ENCODE measurements around the gene SMIM36.
"Not testable (repeated sequence)": the region's sequence is repeated elsewhere in the genome, so short reads cannot be mapped to it uniquely, and the experiment has no call there.

Gene SMIM36

GRCh38 chr17:55507669-55508068, 3.6 kb downstream of the SMIM36 start:
- not testable (repeated sequence) for DNase-seq (ENCODE audit: low read depth in 2 of 2, low spot score in 1 of 2)

DNA sequence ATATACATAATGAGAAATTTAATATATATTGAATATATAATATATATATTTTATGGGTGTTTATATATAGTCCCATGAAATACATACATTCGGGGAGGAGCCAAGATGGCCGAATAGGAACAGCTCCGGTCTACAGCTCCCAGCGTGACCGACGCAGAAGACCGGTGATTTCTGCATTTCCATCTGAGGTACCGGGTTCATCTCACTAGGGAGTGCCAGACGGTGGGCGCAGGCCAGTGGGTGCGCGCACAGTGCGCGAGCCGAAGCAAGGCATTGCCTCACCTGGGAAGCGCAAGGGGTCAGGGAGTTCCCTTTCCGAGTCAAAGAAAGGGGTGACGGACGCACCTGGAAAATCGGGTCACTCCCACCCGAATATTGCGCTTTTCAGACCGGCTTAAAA, 9.6 kb downstream of the SMIM36 start:
- DNase-seq (ENCODE audit: low read depth in 2 of 2, low spot score in 1 of 2), result not testable (repeated sequence)

GRCh38 chr17:55500103-55500502, 11.1 kb downstream of the SMIM36 start:
- DNase-seq (ENCODE audit: low read depth in 2 of 2, low spot score in 1 of 2), result no peak

- no peak for DNase-seq (ENCODE audit: low read depth in 2 of 2, low spot score in 1 of 2)
Observed at GRCh38 chr17:55496094-55496881, 15.0 kb downstream of the SMIM36 start.

DNA sequence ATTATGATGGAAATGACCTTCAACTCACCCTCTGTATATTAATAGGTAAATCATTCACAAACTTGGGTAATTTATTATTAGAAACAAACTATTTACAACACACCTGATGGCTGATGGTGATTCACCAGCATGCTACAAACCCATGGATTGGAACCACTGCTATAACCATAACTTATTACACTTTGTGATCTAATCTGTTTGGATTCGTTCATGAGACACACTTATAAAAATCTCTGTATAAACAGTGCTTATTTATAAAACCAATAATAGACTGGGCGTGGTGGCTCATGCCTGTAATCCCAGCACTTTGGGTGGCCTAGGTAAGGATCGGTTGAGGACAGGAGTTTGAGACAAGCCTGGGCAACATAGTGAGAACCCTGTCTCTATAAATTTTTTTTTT, 16.0 kb downstream of the SMIM36 start:
- no peak for DNase-seq (ENCODE audit: low read depth in 2 of 2, low spot score in 1 of 2)

DNA sequence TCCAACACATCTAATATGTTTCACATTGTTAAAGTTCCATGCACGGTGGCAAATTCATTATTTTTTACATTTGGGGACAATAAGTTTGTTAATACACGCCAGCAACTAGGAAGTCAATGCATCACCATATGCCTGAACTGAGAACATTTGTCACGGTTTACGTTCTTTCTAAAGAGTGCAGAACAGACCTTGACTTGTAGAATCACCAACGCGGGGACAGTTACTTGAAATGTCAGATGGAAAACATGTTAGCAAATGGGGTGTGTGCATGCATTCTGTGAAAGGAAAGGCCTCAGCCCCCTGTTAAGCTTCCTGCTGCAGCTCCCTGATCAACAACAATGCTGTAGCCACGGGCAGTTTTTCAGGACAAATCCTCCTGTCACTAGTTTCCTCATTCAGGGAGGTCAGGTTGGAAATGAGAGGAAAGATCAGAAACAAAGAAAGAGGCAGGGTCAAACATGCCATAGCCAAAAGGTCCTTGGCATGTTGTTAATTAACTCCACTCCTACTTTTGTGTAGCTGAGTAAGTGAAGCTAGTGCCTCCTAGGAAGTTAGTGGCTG, 18.4 kb downstream of the SMIM36 start:
- DNase-seq (ENCODE audit: low read depth in 2 of 2, low spot score in 1 of 2), result no peak

GRCh38 chr17:55490376-55490775, 20.9 kb downstream of the SMIM36 start:
- DNase-seq (ENCODE audit: low read depth in 2 of 2, low spot score in 1 of 2), result no peak

DNA sequence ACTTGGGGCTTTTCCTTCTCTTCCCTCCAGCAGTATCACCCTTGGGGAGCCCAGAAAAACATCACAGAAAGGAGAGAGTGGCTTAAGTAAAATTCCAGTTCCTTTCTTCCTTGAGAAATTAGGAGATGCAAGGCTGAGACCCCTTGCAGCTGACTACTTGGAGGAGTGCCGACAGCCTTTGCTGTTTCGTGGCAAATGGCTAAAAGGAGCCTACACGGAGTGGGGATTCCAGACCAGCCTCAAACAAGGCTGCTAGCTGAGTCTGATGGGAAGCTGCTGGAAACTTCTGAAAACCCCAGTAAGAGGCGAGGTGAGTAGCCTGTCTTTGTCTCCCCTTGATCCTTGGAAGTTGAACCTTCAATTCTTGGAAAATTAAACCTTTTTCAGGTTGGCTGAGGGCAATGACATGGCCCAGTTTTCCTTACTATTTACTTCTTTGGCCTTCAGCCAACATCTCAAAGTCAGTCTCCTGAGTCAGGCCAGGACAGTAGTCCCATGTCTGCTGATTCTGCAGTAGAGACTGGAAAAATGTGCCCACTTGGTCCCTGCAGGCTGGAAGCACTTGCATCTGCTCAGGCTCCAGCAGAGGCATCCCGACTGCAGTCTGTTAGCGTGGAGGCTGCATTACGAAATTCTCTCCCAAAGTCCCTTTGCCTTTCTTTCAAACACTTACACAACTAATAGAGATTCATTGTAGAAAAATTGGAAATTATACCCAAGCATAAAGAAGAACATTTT, 23.4 kb downstream of the SMIM36 start:
- DNase-seq (ENCODE audit: low read depth in 2 of 2, low spot score in 1 of 2), result no peak

- DNase-seq (ENCODE audit: low read depth in 2 of 2, low spot score in 1 of 2), result no peak
Observed at GRCh38 chr17:55484575-55484974, 26.7 kb downstream of the SMIM36 start.

GRCh38 chr17:55482591-55483389, 28.5 kb downstream of the SMIM36 start:
- no peak for DNase-seq (ENCODE audit: low read depth in 2 of 2, low spot score in 1 of 2)

GRCh38 chr17:55480631-55481315, 30.5 kb downstream of the SMIM36 start:
- DNase-seq (ENCODE audit: low read depth in 2 of 2, low spot score in 1 of 2), result no peak

DNA sequence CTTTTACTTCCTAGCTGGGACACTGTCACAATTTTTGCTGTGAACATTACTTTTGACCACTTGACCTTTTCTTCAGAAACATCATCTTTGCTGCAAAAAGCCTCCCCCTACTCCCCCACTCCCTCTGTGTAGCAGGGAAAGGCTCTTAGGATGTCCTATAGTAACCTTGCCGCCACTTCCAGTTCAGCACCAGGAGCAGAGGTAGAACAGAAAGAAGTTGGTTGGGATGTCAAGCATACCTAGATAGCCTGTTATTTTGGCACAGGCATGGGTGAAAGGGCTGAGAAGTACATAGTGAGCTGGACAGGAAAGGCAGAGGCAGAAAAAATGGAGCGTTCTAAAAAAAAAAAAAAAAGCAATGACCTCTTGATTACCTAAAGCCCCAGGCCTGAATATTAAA, 31.3 kb downstream of the SMIM36 start:
- no peak for DNase-seq (ENCODE audit: low read depth in 2 of 2, low spot score in 1 of 2)

GRCh38 chr17:55478971-55479370, 32.3 kb downstream of the SMIM36 start:
- no peak for DNase-seq (ENCODE audit: low read depth in 2 of 2, low spot score in 1 of 2)

DNA sequence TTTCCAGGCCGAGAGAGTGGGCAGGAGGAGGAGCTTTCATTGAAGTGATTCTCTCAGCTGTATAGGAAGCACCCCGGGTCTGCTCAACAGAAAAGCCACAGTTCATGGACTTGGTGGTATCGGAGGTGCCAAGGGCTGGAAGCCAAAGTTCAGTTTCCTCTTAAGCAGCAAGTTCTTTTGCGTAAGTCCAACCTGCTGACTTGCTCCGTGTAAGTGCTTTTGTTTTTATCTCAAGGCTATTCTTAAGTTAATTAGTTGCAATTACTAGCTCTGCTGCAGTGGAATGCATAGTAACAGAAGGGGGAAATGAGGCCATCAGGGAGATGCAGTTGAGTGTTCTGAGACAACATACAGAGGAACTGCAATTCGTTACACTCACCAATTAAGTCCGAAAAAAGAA, 44.6 kb downstream of the SMIM36 start:
- no peak for DNase-seq (ENCODE audit: low read depth in 2 of 2, low spot score in 1 of 2)

GRCh38 chr17:55465771-55466170, 45.5 kb downstream of the SMIM36 start:
- DNase-seq (ENCODE audit: low read depth in 2 of 2, low spot score in 1 of 2), result not testable (repeated sequence)

GRCh38 chr17:55463600-55463999, 47.7 kb downstream of the SMIM36 start:
- DNase-seq (ENCODE audit: low read depth in 2 of 2, low spot score in 1 of 2), result no peak

GRCh38 chr17:55462711-55463110, 48.5 kb downstream of the SMIM36 start:
- DNase-seq (ENCODE audit: low read depth in 2 of 2, low spot score in 1 of 2), result no peak

DNA sequence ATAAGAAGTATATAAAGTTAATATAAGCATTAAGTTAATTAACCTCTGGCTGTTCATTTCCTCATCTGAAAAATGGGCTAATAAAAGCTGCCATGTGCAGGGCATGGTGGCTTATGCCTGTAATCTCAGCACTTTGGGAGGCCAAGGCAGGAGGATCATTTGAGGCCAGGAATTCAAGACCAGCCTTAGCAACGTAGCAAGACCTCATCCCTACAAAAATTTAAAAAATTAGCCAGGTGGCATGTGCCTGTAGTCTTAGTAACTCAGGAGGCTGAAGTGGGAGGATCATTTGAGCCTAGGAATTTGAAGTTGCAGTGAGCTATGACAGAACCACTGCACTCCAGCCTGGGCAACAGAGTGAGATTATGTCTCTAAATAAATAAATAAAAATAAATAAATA, 49.0 kb downstream of the SMIM36 start:
- DNase-seq (ENCODE audit: low read depth in 2 of 2, low spot score in 1 of 2), result no peak

- DNase-seq (ENCODE audit: low read depth in 2 of 2, low spot score in 1 of 2), result no peak
Observed at GRCh38 chr17:55458978-55459377, 52.3 kb downstream of the SMIM36 start.

DNA sequence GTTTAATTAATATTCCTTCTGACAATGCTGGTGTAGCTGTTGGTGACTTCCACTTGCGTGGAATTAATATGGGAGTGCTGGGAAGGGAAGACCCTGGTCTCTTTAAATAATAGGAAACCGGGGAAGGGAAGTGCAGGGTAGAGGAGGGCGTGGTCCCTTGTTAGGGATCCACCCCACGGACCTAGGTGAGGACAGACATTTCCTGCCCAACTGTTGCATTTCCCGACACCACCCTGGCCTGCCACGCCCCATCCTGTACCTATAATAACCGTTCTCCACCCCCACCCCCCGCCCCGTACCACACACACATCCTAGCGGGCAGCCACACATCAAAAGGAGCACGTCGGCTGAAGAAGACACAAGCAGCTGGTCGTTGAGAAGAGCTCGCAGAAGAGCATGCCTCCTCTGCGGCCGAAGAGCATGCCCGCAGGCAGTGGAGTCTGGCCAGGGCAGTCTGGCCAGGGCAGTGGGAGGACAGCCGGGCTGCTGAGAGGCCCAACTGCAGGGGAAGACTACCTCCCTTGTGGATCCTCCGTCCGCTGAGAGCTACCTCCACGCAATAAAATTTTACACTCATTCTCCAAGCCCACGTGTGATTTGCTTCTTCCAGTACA, 52.9 kb downstream of the SMIM36 start:
- DNase-seq (ENCODE audit: low read depth in 2 of 2, low spot score in 1 of 2), result no peak
